NB4 (cell line): ENCODE results near the gene ANAPC1.
"Not testable (repeated sequence)": the region's sequence is repeated elsewhere in the genome, so short reads cannot be mapped to it uniquely, and the experiment has no call there.

ENCODE experiments used
- MAX ChIP-seq: IDR thresholded peaks from 2 replicates; pipeline ENCODE4 v1.6.1; 2011; ENCODE audit warnings: low read depth, low read length
- MYC ChIP-seq: IDR thresholded peaks from 2 replicates; pipeline ENCODE4 v1.6.1; 2011; ENCODE audit warnings: low read depth, low read length
- POLR2A ChIP-seq: IDR thresholded peaks from 2 replicates; pipeline ENCODE4 v1.6.1; 2011; ENCODE audit warnings: mild to moderate bottlenecking; ENCODE audit not compliant: insufficient read length; ENCODE audit errors: extremely low read depth
- TF ChIP-seq, protein P1 (sequence below): IDR thresholded peaks from one replicate; pipeline ENCODE4 v1.5.1; 2012; ENCODE audit warnings: low read depth, low read length

- not testable (repeated sequence) for TF ChIP-seq POLR2A, MYC, MAX
- TF ChIP-seq, protein P1, sequence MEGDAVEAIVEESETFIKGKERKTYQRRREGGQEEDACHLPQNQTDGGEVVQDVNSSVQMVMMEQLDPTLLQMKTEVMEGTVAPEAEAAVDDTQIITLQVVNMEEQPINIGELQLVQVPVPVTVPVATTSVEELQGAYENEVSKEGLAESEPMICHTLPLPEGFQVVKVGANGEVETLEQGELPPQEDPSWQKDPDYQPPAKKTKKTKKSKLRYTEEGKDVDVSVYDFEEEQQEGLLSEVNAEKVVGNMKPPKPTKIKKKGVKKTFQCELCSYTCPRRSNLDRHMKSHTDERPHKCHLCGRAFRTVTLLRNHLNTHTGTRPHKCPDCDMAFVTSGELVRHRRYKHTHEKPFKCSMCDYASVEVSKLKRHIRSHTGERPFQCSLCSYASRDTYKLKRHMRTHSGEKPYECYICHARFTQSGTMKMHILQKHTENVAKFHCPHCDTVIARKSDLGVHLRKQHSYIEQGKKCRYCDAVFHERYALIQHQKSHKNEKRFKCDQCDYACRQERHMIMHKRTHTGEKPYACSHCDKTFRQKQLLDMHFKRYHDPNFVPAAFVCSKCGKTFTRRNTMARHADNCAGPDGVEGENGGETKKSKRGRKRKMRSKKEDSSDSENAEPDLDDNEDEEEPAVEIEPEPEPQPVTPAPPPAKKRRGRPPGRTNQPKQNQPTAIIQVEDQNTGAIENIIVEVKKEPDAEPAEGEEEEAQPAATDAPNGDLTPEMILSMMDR, result not testable (repeated sequence)
These were observed 93.4 kb downstream of the ANAPC1 start for GRCh38 chr2:111790633-111791032.
